GM12878 (cell line): ENCODE data around the gene MGRN1. TPM values are rescaled to one million over a fixed set of nuclear protein-coding genes. Genes with fewer than 3 reads are reported as not detected.

ENCODE experiments used
- ATAC-seq: fragments of 200-7000 bp; cut with Tn5 transposase; 3 replicates; pipeline ENCODE4 v1.9.1; 2020; ENCODE audit warnings: mild to moderate bottlenecking, moderate library complexity
- BruUV-seq: library from RNA; stranded (reverse); fragments of 400-500 nt; replicated peaks from 2 replicates; lab custom pipeline; 2021; lab: Mats Ljungman, UMichigan
- CTCF ChIA-PET: fragments of 300-600 bp; sonication (Branson Sonifier 250); formaldehyde crosslinking; extraction: SDS; loops from one replicate; lab custom pipeline; 2021; ENCODE audit warnings: inconsistent platforms; lab: Yijun Ruan, JAX
- POLR2A ChIA-PET: fragments of 350-600 bp; formaldehyde crosslinking; extraction: SDS; loops from one replicate; lab custom pipeline; 2021; ENCODE audit warnings: inconsistent platforms; lab: Charles Lee
- RAD21 ChIA-PET: fragments of 300-600 bp; sonication (Branson Sonifier 250); formaldehyde crosslinking; loops from one replicate; lab custom pipeline; 2023; ENCODE audit warnings: antibody characterized with exemption; ENCODE audit not compliant: unreplicated experiment; lab: Charles Lee
- SMC1A ChIA-PET: fragments of 300-600 bp; sonication (Branson Sonifier 250); formaldehyde crosslinking; loops from one replicate; lab custom pipeline; 2023; ENCODE audit not compliant: unreplicated experiment, uncharacterized antibody; lab: Charles Lee
- DNase-seq: peaks from one replicate; pipeline ENCODE4 v3.0.0-alpha.2; 2011; ENCODE audit warnings: low read depth, low spot score
- FAIRE-seq: peaks from 3 replicates; lab custom pipeline; 2011; peaks lifted over from hg19 to GRCh38; lab: Jason Lieb, UNC
- H2AFZ ChIP-seq: 2 replicates; pipeline ENCODE4 v1.6.0; 2011; ENCODE audit warnings: low read depth, low read length, control low read depth; ENCODE audit not compliant: control insufficient read depth
- H3K27ac ChIP-seq: 2 replicates; pipeline ENCODE4 v1.5.1; 2011; ENCODE audit warnings: control low read depth; ENCODE audit not compliant: control insufficient read depth, insufficient read depth
- H3K27me3 ChIP-seq, 2 experiments: replicated peaks in 1 of 2; 2 replicates each; pipeline versions ENCODE4 v1.6.0 to v1.6.1; 2011; ENCODE audit warnings: low read length in 1 of 2; ENCODE audit not compliant: control insufficient read depth in 2 of 2, insufficient read depth in 2 of 2
- H3K36me3 ChIP-seq, 2 experiments: 2 replicates each; pipeline ENCODE4 v1.5.1; 2011; ENCODE audit warnings: low read length in 1 of 2; ENCODE audit not compliant: control insufficient read depth in 2 of 2, insufficient read depth in 2 of 2
- H3K4me1 ChIP-seq: 2 replicates; pipeline ENCODE4 v1.6.1; 2011; ENCODE audit warnings: mild to moderate bottlenecking, low read length, moderate library complexity, mixed read lengths; ENCODE audit not compliant: control insufficient read depth, insufficient read depth
- H3K4me2 ChIP-seq: 2 replicates; pipeline ENCODE4 v1.6.0; 2011; ENCODE audit warnings: control low read depth; ENCODE audit not compliant: control insufficient read depth, insufficient read depth
- H3K4me3 ChIP-seq: fragments of 200-600 bp; sonication (generic); 2 replicates; pipeline ENCODE4 v1.5.1; 2016
- H3K79me2 ChIP-seq: 2 replicates; pipeline ENCODE4 v1.6.0; 2011; ENCODE audit warnings: low read length; ENCODE audit not compliant: control insufficient read depth, insufficient read depth
- H3K9ac ChIP-seq: 2 replicates; pipeline ENCODE4 v1.8.0; 2011; ENCODE audit warnings: low read length, control low read depth, mixed read lengths; ENCODE audit not compliant: control insufficient read depth, insufficient read depth
- H3K9me3 ChIP-seq: replicated peaks from 3 replicates; pipeline ENCODE4 v1.5.1; 2011; ENCODE audit warnings: mild to moderate bottlenecking, low read length; ENCODE audit not compliant: control insufficient read depth, insufficient read depth
- H4K20me1 ChIP-seq: 2 replicates; pipeline ENCODE4 v1.6.0; 2011; ENCODE audit not compliant: control insufficient read depth, insufficient read depth
- JUND ChIP-seq: IDR thresholded peaks from 2 replicates; pipeline ENCODE4 v1.6.1; 2012; ENCODE audit warnings: low read depth, mild to moderate bottlenecking, low read length, improper control_type of control experiment, moderate library complexity
- POLR2A ChIP-seq: IDR thresholded peaks from 2 replicates; pipeline ENCODE4 v1.6.1; 2011; ENCODE audit warnings: low read depth, mild to moderate bottlenecking, low read length
- TCF3 ChIP-seq: IDR thresholded peaks from 2 replicates; pipeline ENCODE4 v1.6.1; 2012; ENCODE audit warnings: low read depth, mild to moderate bottlenecking, low read length, borderline replicate concordance; ENCODE audit not compliant: insufficient read depth
- ZSCAN29 ChIP-seq: fragments of 450-650 bp; IDR thresholded peaks from 2 replicates; pipeline ENCODE4 v1.6.1; 2017; ENCODE audit warnings: mild to moderate bottlenecking, moderate library complexity
- WGBS: methylation state at CpG from one replicate; pipeline ENCODE4 v1.1.6; 2016; ENCODE audit warnings: low lambda C conversion rate; ENCODE audit not compliant: insufficient replicate concordance, insufficient coverage; ENCODE audit errors: missing lambda C conversion rate; 5-methylcytosine and 5-hydroxymethylcytosine counted together
- in situ Hi-C: fragments of 300-500 bp; cut with MboI; formaldehyde crosslinking; loops from 9 replicates; pipeline ENCODE4 v1.14.3; 2018; ENCODE audit warnings: mixed read lengths
- intact Hi-C: fragments of 100-400 bp; cut with micrococcal nuclease; formaldehyde crosslinking; loops from one replicate; pipeline ENCODE4 v1.14.2; 2022; ENCODE audit not compliant: unreplicated experiment
- polyA plus RNA-seq, 11 experiments: library from polyadenylated mRNA; depleted of rRNA in 4 of 11; unstranded in 6 of 11; stranded (reverse) in 5 of 11; fragments of >200 nt; fragmentation: Nextera tagmentation in 4 of 11; fragmentation: Illumina TruSeq in 1 of 11; extraction: Ambion mirVana in 4 of 11; extraction: Trizol in 1 of 11; gene quantifications; 1 replicate in 1 of 11; 2 replicates in 10 of 11; pipeline versions ENCODE4 v1.2.1 to v1.2.3, GENCODE V29; 2011 to 2016; ENCODE audit warnings: inconsistent platforms in 2 of 11, missing spikeins in 2 of 11, low read depth in 1 of 11
- total RNA-seq, 4 experiments: library from RNA; depleted of rRNA in 3 of 4; stranded (reverse); fragments of >200 nt in 3 of 4; fragmentation: Illumina TruSeq in 1 of 4; extraction: Trizol in 1 of 4; gene quantifications; 2 replicates each; pipeline versions ENCODE4 v1.2.1 to v1.2.3, GENCODE V29; 2013 to 2021

MGRN1 gene
- total and polyA plus RNA-seq, 10 of the 15 experiments (the other 5 are each of a cell fraction or from before 2014, with no cell fraction given) = 0.35 to 86.7 (median 14.6) TPM

GRCh38 chr16:4617880-4618279 is 6.7 kb upstream of the MGRN1 start (continued):
- TF ChIP-seq TCF3 = no peak
- TF ChIP-seq ZSCAN29 = no peak

GRCh38 chr16:4618645-4619418 is 5.8 kb upstream of the MGRN1 start:
- H3K27ac ChIP-seq = 0 out of 2 replicates have a peak overlapping the region, but pooled peaks have one; percentile 18
- DNase-seq (no peak), ATAC-seq (no peak), FAIRE-seq (no peak)
- POLR2A ChIA-PET = no interaction called here
- peaks cover 12% of the 10 kb centered on the region for H3K79me2 ChIP-seq
- TF ChIP-seq JUND (no peak), POLR2A (0 out of 2 replicates have a peak, but pooled peaks have one; percentile 20)
- H3K9me3 ChIP-seq = no peaks in the 10 kb centered on the region
- RAD21 ChIA-PET = no interaction called here
- no peak overlapping the region for H3K9ac ChIP-seq
- 82% methylated on average over 8 of the region's 8 CpGs for WGBS
- H3K4me2 ChIP-seq = peak overlapping the region; percentile 48; the same call in 1 of the 2 replicates
- no peaks in the 10 kb centered on the region for H4K20me1 ChIP-seq
- no peaks in the 10 kb centered on the region for H3K36me3 ChIP-seq
- CTCF ChIA-PET = interaction anchor here (1.8 kb wide), 1 partner anchor 113 kb away, joined by 7 read pairs; no protein-coding TSS in a partner anchor
- intact Hi-C loops (loop anchor here (10.0 kb wide), 3 partner anchors 104 to 194 kb away; partner anchors contain the start of genes DNAJA3 and ROGDI), in situ Hi-C loops (loop anchor here (10.0 kb wide), 1 partner anchor 336 kb away; the partner anchor contains the start of gene SEC14L5)
- no peaks in the 10 kb centered on the region for H3K27me3 ChIP-seq
- no peak overlapping the region for H2AFZ ChIP-seq
- H3K4me1 ChIP-seq = peaks cover 15% of the 10 kb centered on the region
- H3K4me3 ChIP-seq = no peak overlapping the region
- BruUV-seq = no TSS peak
- SMC1A ChIA-PET = no interaction called here
